Measurements from ENCODE around the gene GPR160.
A peak's percentile ranks its signal among the peaks of the same experiment; 100 is the strongest.

GPR160 gene

GRCh38 chr3:170052398-170052797 is 14.6 kb downstream of the GPR160 start:
- TF ChIP-seq, protein P1, sequence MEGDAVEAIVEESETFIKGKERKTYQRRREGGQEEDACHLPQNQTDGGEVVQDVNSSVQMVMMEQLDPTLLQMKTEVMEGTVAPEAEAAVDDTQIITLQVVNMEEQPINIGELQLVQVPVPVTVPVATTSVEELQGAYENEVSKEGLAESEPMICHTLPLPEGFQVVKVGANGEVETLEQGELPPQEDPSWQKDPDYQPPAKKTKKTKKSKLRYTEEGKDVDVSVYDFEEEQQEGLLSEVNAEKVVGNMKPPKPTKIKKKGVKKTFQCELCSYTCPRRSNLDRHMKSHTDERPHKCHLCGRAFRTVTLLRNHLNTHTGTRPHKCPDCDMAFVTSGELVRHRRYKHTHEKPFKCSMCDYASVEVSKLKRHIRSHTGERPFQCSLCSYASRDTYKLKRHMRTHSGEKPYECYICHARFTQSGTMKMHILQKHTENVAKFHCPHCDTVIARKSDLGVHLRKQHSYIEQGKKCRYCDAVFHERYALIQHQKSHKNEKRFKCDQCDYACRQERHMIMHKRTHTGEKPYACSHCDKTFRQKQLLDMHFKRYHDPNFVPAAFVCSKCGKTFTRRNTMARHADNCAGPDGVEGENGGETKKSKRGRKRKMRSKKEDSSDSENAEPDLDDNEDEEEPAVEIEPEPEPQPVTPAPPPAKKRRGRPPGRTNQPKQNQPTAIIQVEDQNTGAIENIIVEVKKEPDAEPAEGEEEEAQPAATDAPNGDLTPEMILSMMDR (conservative IDR thresholded peaks at IDR 0.05; ENCODE audit: low read depth, low read length) = no peak
- no peak overlapping the region for H3K4me3 ChIP-seq (ENCODE audit: low read depth, low read length)
- no peak for DNase-seq (ENCODE audit: low read depth)

GRCh38 chr3:170054204-170054603 is 16.4 kb downstream of the GPR160 start:
- TF ChIP-seq, protein P1 (conservative IDR thresholded peaks at IDR 0.05; ENCODE audit: low read depth, low read length) = peak; percentile 60
- DNase-seq (ENCODE audit: low read depth) = peak; percentile 46
- no peak overlapping the region for H3K4me3 ChIP-seq (ENCODE audit: low read depth, low read length)

GRCh38 chr3:170055209-170055608 is 17.4 kb downstream of the GPR160 start:
- peak; percentile 37 for DNase-seq (ENCODE audit: low read depth)
- H3K4me3 ChIP-seq (ENCODE audit: low read depth, low read length) = no peak overlapping the region
- TF ChIP-seq, protein P1 (conservative IDR thresholded peaks at IDR 0.05; ENCODE audit: low read depth, low read length) = no peak

- no peak for DNase-seq (ENCODE audit: low read depth)
- TF ChIP-seq, protein P1 (conservative IDR thresholded peaks at IDR 0.05; ENCODE audit: low read depth, low read length) = no peak
- no peak overlapping the region for H3K4me3 ChIP-seq (ENCODE audit: low read depth, low read length)
These were observed 19.1 kb downstream of the GPR160 start for GRCh38 chr3:170056710-170057454.

GRCh38 chr3:170057550-170057949 is 19.8 kb downstream of the GPR160 start:
- H3K4me3 ChIP-seq (ENCODE audit: low read depth, low read length) = no peak overlapping the region
- DNase-seq (ENCODE audit: low read depth) = no peak
- TF ChIP-seq, protein P1 (conservative IDR thresholded peaks at IDR 0.05; ENCODE audit: low read depth, low read length) = no peak

DNA sequence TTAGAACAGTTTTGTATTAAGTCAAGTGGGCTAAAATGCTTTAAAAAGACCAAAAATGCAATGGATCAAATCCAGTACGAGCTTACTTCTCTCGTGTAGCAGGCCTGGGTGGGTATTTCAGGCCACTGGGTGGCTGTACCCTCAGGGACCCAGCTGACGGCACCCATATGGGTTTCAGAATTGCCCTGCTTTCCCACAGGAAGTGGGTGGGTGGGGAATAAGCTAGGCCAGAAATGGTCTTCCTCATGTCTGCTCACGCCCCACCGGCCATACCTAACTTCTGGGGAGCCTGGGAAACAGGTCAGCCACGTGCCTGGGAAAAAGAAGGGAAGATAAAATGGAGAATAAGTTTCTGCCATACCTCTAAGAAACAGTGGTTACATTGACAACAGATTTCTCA is 20.3 kb downstream of the GPR160 start:
- H3K4me3 ChIP-seq (ENCODE audit: low read depth, low read length) = no peak overlapping the region
- no peak for DNase-seq (ENCODE audit: low read depth)
- TF ChIP-seq, protein P1 (conservative IDR thresholded peaks at IDR 0.05; ENCODE audit: low read depth, low read length) = no peak

DNA sequence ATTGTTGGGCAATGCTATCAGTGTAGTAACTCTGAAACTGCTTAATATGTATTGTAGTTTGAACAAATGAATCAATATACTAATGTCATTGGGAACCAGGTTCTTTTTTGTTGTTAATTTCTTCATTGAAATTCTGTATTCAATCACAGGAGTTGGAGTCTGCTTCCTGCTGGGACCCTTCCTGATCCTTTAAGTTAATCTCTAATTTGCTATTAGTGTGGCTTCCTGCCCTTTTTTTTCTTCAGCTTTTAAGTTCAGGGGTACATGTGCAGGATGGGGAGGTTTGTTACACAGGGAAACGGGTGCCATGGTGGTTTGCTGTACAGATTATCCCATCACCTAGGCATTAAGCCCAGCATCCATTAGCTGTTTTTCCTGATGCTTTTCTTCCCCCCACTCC is 21.7 kb downstream of the GPR160 start:
- TF ChIP-seq, protein P1 (conservative IDR thresholded peaks at IDR 0.05; ENCODE audit: low read depth, low read length) = no peak
- H3K4me3 ChIP-seq (ENCODE audit: low read depth, low read length) = no peak overlapping the region
- DNase-seq (ENCODE audit: low read depth) = no peak

Data from choroid plexus epithelial cell (primary cell).